ENCODE measurements around the gene PID1.

- no peak for TF ChIP-seq POLR2AphosphoS5 (IDR thresholded peaks at IDR 0.05; ENCODE audit: low read depth)
- TF ChIP-seq, protein P1, sequence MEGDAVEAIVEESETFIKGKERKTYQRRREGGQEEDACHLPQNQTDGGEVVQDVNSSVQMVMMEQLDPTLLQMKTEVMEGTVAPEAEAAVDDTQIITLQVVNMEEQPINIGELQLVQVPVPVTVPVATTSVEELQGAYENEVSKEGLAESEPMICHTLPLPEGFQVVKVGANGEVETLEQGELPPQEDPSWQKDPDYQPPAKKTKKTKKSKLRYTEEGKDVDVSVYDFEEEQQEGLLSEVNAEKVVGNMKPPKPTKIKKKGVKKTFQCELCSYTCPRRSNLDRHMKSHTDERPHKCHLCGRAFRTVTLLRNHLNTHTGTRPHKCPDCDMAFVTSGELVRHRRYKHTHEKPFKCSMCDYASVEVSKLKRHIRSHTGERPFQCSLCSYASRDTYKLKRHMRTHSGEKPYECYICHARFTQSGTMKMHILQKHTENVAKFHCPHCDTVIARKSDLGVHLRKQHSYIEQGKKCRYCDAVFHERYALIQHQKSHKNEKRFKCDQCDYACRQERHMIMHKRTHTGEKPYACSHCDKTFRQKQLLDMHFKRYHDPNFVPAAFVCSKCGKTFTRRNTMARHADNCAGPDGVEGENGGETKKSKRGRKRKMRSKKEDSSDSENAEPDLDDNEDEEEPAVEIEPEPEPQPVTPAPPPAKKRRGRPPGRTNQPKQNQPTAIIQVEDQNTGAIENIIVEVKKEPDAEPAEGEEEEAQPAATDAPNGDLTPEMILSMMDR (IDR thresholded peaks at IDR 0.05; ENCODE audit: insufficient read depth, low read length) = no peak
Measured at GRCh38 chr2:229244975-229245374, 26.1 kb downstream of the PID1 start.
